Epithelial cell of prostate (primary cell): ENCODE results near the gene TTLL9.
A peak's percentile ranks its signal among the peaks of the same experiment; 100 is the strongest.

Experiments used
- DNase-seq: peaks from one replicate; pipeline ENCODE4 v3.0.0-alpha.2; 2011; ENCODE audit warnings: low read depth, low spot score
- H3K27ac ChIP-seq: fragments of 450-650 bp; 2 replicates; pipeline ENCODE4 v1.5.1; 2017; ENCODE audit warnings: mild to moderate bottlenecking

The TTLL9 gene

GRCh38 chr20:31835977-31836852 is 34.2 kb upstream of the TTLL9 start:
- H3K27ac ChIP-seq, result no peak overlapping the region
- peak; percentile 27 for DNase-seq

GRCh38 chr20:31836853-31837608 is 33.4 kb upstream of the TTLL9 start:
- DNase-seq, result no peak
- no peak overlapping the region for H3K27ac ChIP-seq

GRCh38 chr20:31837896-31838397 is 32.5 kb upstream of the TTLL9 start:
- no peak overlapping the region for H3K27ac ChIP-seq
- DNase-seq, result no peak

- H3K27ac ChIP-seq, result no peak overlapping the region
- DNase-seq, result no peak
These were observed 31.7 kb upstream of the TTLL9 start for GRCh38 chr20:31838646-31839292.

GRCh38 chr20:31839782-31840487 is 30.5 kb upstream of the TTLL9 start:
- H3K27ac ChIP-seq, result no peak overlapping the region
- DNase-seq, result no peak

- DNase-seq, result no peak
- no peak overlapping the region for H3K27ac ChIP-seq
These were observed 29.3 kb upstream of the TTLL9 start for GRCh38 chr20:31840906-31841816.

- no peak for DNase-seq
- no peak overlapping the region for H3K27ac ChIP-seq
These were observed 28.5 kb upstream of the TTLL9 start for GRCh38 chr20:31841928-31842327.

- DNase-seq, result no peak
- H3K27ac ChIP-seq, result no peak overlapping the region
These were observed 27.8 kb upstream of the TTLL9 start for GRCh38 chr20:31842471-31843157.

GRCh38 chr20:31843288-31843687 is 27.1 kb upstream of the TTLL9 start:
- no peak overlapping the region for H3K27ac ChIP-seq
- DNase-seq, result no peak

GRCh38 chr20:31843881-31844280 is 26.6 kb upstream of the TTLL9 start:
- H3K27ac ChIP-seq, result no peak overlapping the region
- DNase-seq, result no peak

GRCh38 chr20:31844737-31845299 is 25.6 kb upstream of the TTLL9 start:
- no peak for DNase-seq
- H3K27ac ChIP-seq, result no peak overlapping the region

- DNase-seq, result no peak
- H3K27ac ChIP-seq, result no peak within 1 kb of the TSS
These were observed 25.1 kb upstream of the TTLL9 start, which contains the start of gene FOXS1 for GRCh38 chr20:31845300-31845863. Gene FOXS1, minus strand, starts transcription at chr20:31845604. Its CDS starts 62 bp downstream, at chr20:31845542.

GRCh38 chr20:31846793-31847138 is 23.7 kb upstream of the TTLL9 start:
- no peak for DNase-seq
- no peak overlapping the region for H3K27ac ChIP-seq

- no peak for DNase-seq
- no peak overlapping the region for H3K27ac ChIP-seq
These were observed 22.1 kb upstream of the TTLL9 start for GRCh38 chr20:31848088-31848999.

GRCh38 chr20:31849306-31849930 is 21.0 kb upstream of the TTLL9 start:
- peak; percentile 41 for DNase-seq
- no peak overlapping the region for H3K27ac ChIP-seq

GRCh38 chr20:31851240-31851955 is 19.0 kb upstream of the TTLL9 start:
- DNase-seq, result no peak
- H3K27ac ChIP-seq, result no peak overlapping the region
